Measurements from ENCODE around the gene ARHGEF17. TPM values are rescaled to one million over a fixed set of nuclear protein-coding genes. Genes with fewer than 3 reads are reported as not detected.

Gene ARHGEF17
- total and polyA plus RNA-seq, 5 experiments from 2014 or later, result 0.19 TPM; not detected in 4

- POLR2A ChIA-PET, result no interaction called here
- H3K36me3 Mint-ChIP-seq, result peaks cover 0 to 3% (median 0%) of the 10 kb centered on the region in 3 donors
These were observed 72.3 kb downstream of the ARHGEF17 start for GRCh38 chr11:73380331-73380730.

GRCh38 chr11:73380897-73381410 is 72.9 kb downstream of the ARHGEF17 start:
- DNase-seq (no peak), ATAC-seq (no peak)
- Mint-ChIP-seq H3K27me3 (no peaks in the 10 kb centered on the region), H3K36me3 (peaks cover 0 to 3% (median 0%) of the 10 kb centered on the region in 3 donors), H3K9me3 (no peaks in the 10 kb centered on the region), H3K27ac (peak overlapping the region in 3 of 10 donors; percentile 22 to 90 (median 46)), H3K4me1 (peaks cover 36 to 83% (median 79%) of the 10 kb centered on the region in 4 donors), H3K4me3 (peak overlapping the region in 1 of 10 donors; percentile 19)
- POLR2A ChIA-PET, result no interaction called here

More at GRCh38 chr11:73380331-73380730, 72.3 kb downstream of the ARHGEF17 start:
- ATAC-seq (no peak), DNase-seq (no peak)
- no peaks in the 10 kb centered on the region for H3K27me3 Mint-ChIP-seq
- peak overlapping the region in 3 of 10 donors; percentile 46 to 90 (median 81) for H3K27ac Mint-ChIP-seq
- peak overlapping the region in 1 of 10 donors; percentile 42 for H3K4me3 Mint-ChIP-seq
- peaks cover 38 to 83% (median 78%) of the 10 kb centered on the region in 4 donors for H3K4me1 Mint-ChIP-seq
- H3K9me3 Mint-ChIP-seq, result no peaks in the 10 kb centered on the region

- H3K4me1 Mint-ChIP-seq, result peaks cover 39 to 88% (median 85%) of the 10 kb centered on the region in 4 donors
- H3K9me3 Mint-ChIP-seq, result no peaks in the 10 kb centered on the region
- H3K36me3 Mint-ChIP-seq, result peaks cover 0 to 3% (median 0%) of the 10 kb centered on the region in 3 donors
- DNase-seq (no peak), ATAC-seq (no peak)
- peak overlapping the region in 4 of 10 donors; percentile 21 to 90 (median 45) for H3K27ac Mint-ChIP-seq
- no peaks in the 10 kb centered on the region for H3K27me3 Mint-ChIP-seq
- POLR2A ChIA-PET, result no interaction called here
- H3K4me3 Mint-ChIP-seq, result peak overlapping the region in 1 of 10 donors; percentile 24
These were observed 73.5 kb downstream of the ARHGEF17 start for GRCh38 chr11:73381589-73381988.

GRCh38 chr11:73382183-73382582 is 74.1 kb downstream of the ARHGEF17 start:
- ATAC-seq, result no peak
- peaks cover 0 to 3% (median 0%) of the 10 kb centered on the region in 3 donors for H3K36me3 Mint-ChIP-seq
- peak overlapping the region in 2 of 10 donors; percentile 6 to 19 for H3K4me3 Mint-ChIP-seq
- no peaks in the 10 kb centered on the region for H3K9me3 Mint-ChIP-seq
- POLR2A ChIA-PET, result no interaction called here
- peaks cover 37 to 91% (median 87%) of the 10 kb centered on the region in 4 donors for H3K4me1 Mint-ChIP-seq
- H3K27me3 Mint-ChIP-seq, result no peaks in the 10 kb centered on the region
- H3K27ac Mint-ChIP-seq, result peak overlapping the region in 5 of 10 donors; percentile 21 to 87 (median 52)
- DNase-seq, result no peak

- Mint-ChIP-seq H3K36me3 (peaks cover 0 to 3% (median 0%) of the 10 kb centered on the region in 3 donors), H3K4me1 (peaks cover 37 to 91% (median 86%) of the 10 kb centered on the region in 4 donors), H3K4me3 (no peak overlapping the region), H3K9me3 (no peaks in the 10 kb centered on the region), H3K27ac (peak overlapping the region in 4 of 10 donors; percentile 43 to 87 (median 80)), H3K27me3 (no peaks in the 10 kb centered on the region)
- ATAC-seq (no peak), DNase-seq (no peak)
- POLR2A ChIA-PET, result interaction anchor here (1.2 kb wide), 1 partner anchor 17 kb away, joined by 3 read pairs; no protein-coding TSS in a partner anchor
These were observed 74.7 kb downstream of the ARHGEF17 start for GRCh38 chr11:73382747-73383146.

- H3K4me1 Mint-ChIP-seq, result peaks cover 39 to 91% (median 85%) of the 10 kb centered on the region in 4 donors
- ATAC-seq (no peak), DNase-seq (no peak)
- POLR2A ChIA-PET, result interaction anchor here (0.5 to 1.2 kb wide), 3 partner anchors 9 to 937 kb away, joined by 3 to 4 read pairs (median 3); no protein-coding TSS in a partner anchor
- peaks cover 0 to 3% (median 0%) of the 10 kb centered on the region in 3 donors for H3K36me3 Mint-ChIP-seq
- no peaks in the 10 kb centered on the region for H3K27me3 Mint-ChIP-seq
- no peaks in the 10 kb centered on the region for H3K9me3 Mint-ChIP-seq
- H3K27ac Mint-ChIP-seq, result peak overlapping the region in 7 of 10 donors; percentile 40 to 87 (median 75)
- H3K4me3 Mint-ChIP-seq, result peak overlapping the region in 3 of 10 donors; percentile 53 to 75 (median 64)
These were observed 75.4 kb downstream of the ARHGEF17 start for GRCh38 chr11:73383249-73384124.

GRCh38 chr11:73384125-73384441 is 76.0 kb downstream of the ARHGEF17 start:
- no peaks in the 10 kb centered on the region for H3K9me3 Mint-ChIP-seq

GRCh38 chr11:73384531-73384871 is 76.4 kb downstream of the ARHGEF17 start:
- POLR2A ChIA-PET, result interaction anchor here (0.5 to 1.2 kb wide), 4 partner anchors 10 to 938 kb away, joined by 3 to 7 read pairs (median 5); no protein-coding TSS in a partner anchor
- H3K4me1 Mint-ChIP-seq, result peaks cover 39 to 87% (median 80%) of the 10 kb centered on the region in 4 donors
- peak overlapping the region; percentile 9 to 75 (median 52) for H3K4me3 Mint-ChIP-seq
- peak overlapping the region in 9 of 10 donors; percentile 43 to 88 (median 77) for H3K27ac Mint-ChIP-seq
- peaks cover 0 to 3% (median 0%) of the 10 kb centered on the region in 3 donors for H3K36me3 Mint-ChIP-seq
- ATAC-seq, result no peak
- H3K9me3 Mint-ChIP-seq, result no peaks in the 10 kb centered on the region
- no peaks in the 10 kb centered on the region for H3K27me3 Mint-ChIP-seq
- no peak for DNase-seq

More at GRCh38 chr11:73384125-73384441, 76.0 kb downstream of the ARHGEF17 start:
- H3K4me3 Mint-ChIP-seq, result peak overlapping the region in 8 of 10 donors; percentile 7 to 75 (median 47)
- POLR2A ChIA-PET, result interaction anchor here (0.5 to 1.2 kb wide), 2 partner anchors 9 to 938 kb away, joined by 4 to 7 read pairs; no protein-coding TSS in a partner anchor
- H3K27me3 Mint-ChIP-seq, result no peaks in the 10 kb centered on the region
- H3K27ac Mint-ChIP-seq, result peak overlapping the region in 8 of 10 donors; percentile 56 to 88 (median 78)
- DNase-seq (no peak), ATAC-seq (no peak)
- H3K4me1 Mint-ChIP-seq, result peaks cover 38 to 88% (median 81%) of the 10 kb centered on the region in 4 donors
- H3K36me3 Mint-ChIP-seq, result peaks cover 0 to 3% (median 0%) of the 10 kb centered on the region in 3 donors

- H3K27ac Mint-ChIP-seq, result peak overlapping the region in 9 of 10 donors; percentile 60 to 88 (median 77)
- no peaks in the 10 kb centered on the region for H3K9me3 Mint-ChIP-seq
- ATAC-seq (peak; percentile 32 to 57), DNase-seq (peak in 1 of 10 donors; percentile 48)
- H3K27me3 Mint-ChIP-seq, result no peaks in the 10 kb centered on the region
- peak overlapping the region in 9 of 10 donors; percentile 17 to 75 (median 63) for H3K4me3 Mint-ChIP-seq
- H3K36me3 Mint-ChIP-seq, result peaks cover 0 to 5% (median 0%) of the 10 kb centered on the region in 3 donors
- peaks cover 40 to 86% (median 78%) of the 10 kb centered on the region in 4 donors for H3K4me1 Mint-ChIP-seq
- POLR2A ChIA-PET, result interaction anchor here (0.8 to 1.2 kb wide), 4 partner anchors 9 to 22 kb away, joined by 3 to 7 read pairs (median 4); no protein-coding TSS in a partner anchor
These were observed 77.0 kb downstream of the ARHGEF17 start for GRCh38 chr11:73384872-73385689.

GRCh38 chr11:73386016-73386415 is 77.9 kb downstream of the ARHGEF17 start:
- H3K4me3 Mint-ChIP-seq, result peak overlapping the region in 6 of 10 donors; percentile 5 to 73 (median 32)
- peaks cover 0 to 5% (median 0%) of the 10 kb centered on the region in 3 donors for H3K36me3 Mint-ChIP-seq
- no peaks in the 10 kb centered on the region for H3K9me3 Mint-ChIP-seq
- H3K27ac Mint-ChIP-seq, result peak overlapping the region in 9 of 10 donors; percentile 35 to 88 (median 72)
- no peak for DNase-seq
- H3K4me1 Mint-ChIP-seq, result peaks cover 40 to 81% (median 73%) of the 10 kb centered on the region in 4 donors
- no peaks in the 10 kb centered on the region for H3K27me3 Mint-ChIP-seq
- POLR2A ChIA-PET, result interaction anchor here (0.6 kb wide), 1 partner anchor 1009 kb away, joined by 7 read pairs; no protein-coding TSS in a partner anchor
- no peak for ATAC-seq

- ATAC-seq (no peak), DNase-seq (no peak)
- Mint-ChIP-seq H3K4me3 (peak overlapping the region in 2 of 10 donors; percentile 29 to 55), H3K27me3 (no peaks in the 10 kb centered on the region), H3K27ac (peak overlapping the region in 6 of 10 donors; percentile 11 to 93 (median 78)), H3K36me3 (peaks cover 0 to 5% (median under 1%) of the 10 kb centered on the region in 3 donors), H3K4me1 (peaks cover 37 to 78% (median 70%) of the 10 kb centered on the region in 4 donors), H3K9me3 (no peaks in the 10 kb centered on the region)
- POLR2A ChIA-PET, result interaction anchor here (0.5 kb wide), 1 partner anchor 10 kb away, joined by 4 read pairs; the partner anchor contains the start of gene RELT
These were observed 78.5 kb downstream of the ARHGEF17 start for GRCh38 chr11:73386546-73386945.

All from naive thymus-derived CD8-positive, alpha-beta T cell (primary cell).